Body of pancreas (tissue), 4 donors: ENCODE measurements around the gene CDH10. TPM values are rescaled to one million over a fixed set of nuclear protein-coding genes. Genes with fewer than 3 reads are reported as not detected.

Source experiments
- ATAC-seq: fragments of 150-250 bp; one replicate; pipeline ENCODE4 v1.9.1; 2016
- DNase-seq, 4 donors: peaks; one replicate each; pipeline ENCODE4 v3.0.0-alpha.2; 2019
- H3K27ac ChIP-seq, 4 donors: fragments of 200-600 bp; sonication (generic); 1 replicate in 3 of 4; 2 replicates in 1 of 4; pipeline versions ENCODE4 v1.5.1 to v1.6.1; 2016 to 2019; ENCODE audit warnings: mild to moderate bottlenecking in 1 of 4, mixed read lengths in 1 of 4, moderate library complexity in 1 of 4
- H3K27me3 ChIP-seq, 2 donors: fragments of 200-600 bp; sonication (generic); one replicate each; pipeline ENCODE4 v1.6.0; 2016; ENCODE audit warnings: mild to moderate bottlenecking in 1 of 2
- H3K36me3 ChIP-seq, 2 donors: fragments of 200-600 bp; sonication (generic); replicated peaks in 1 of 2; 2 replicates each; pipeline ENCODE4 v1.5.1; 2016; ENCODE audit warnings: low read depth in 2 of 2; ENCODE audit not compliant: insufficient read depth in 1 of 2
- H3K4me1 ChIP-seq: fragments of 200-600 bp; sonication (generic); one replicate; pipeline ENCODE4 v1.6.0; 2016
- H3K4me3 ChIP-seq, 2 donors: fragments of 200-600 bp; sonication (generic); 1 replicate in 1 of 2; 2 replicates in 1 of 2; pipeline ENCODE4 v1.5.1; 2016 to 2019
- H3K9me3 ChIP-seq, 3 donors: fragments of 200-600 bp; sonication (generic); 1 replicate in 2 of 3; 2 replicates in 1 of 3; pipeline ENCODE4 v1.5.1; 2016
- POLR2A ChIP-seq, 3 donors: fragments of 450-650 bp; IDR thresholded peaks; one replicate each; pipeline ENCODE4 v1.6.1; 2016; ENCODE audit warnings: antibody characterized with exemption in 3 of 3, mild to moderate bottlenecking in 2 of 3
- WGBS, 2 donors: methylation state at CpG; one replicate each; pipeline ENCODE4 v1.1.5; 2017; 5-methylcytosine and 5-hydroxymethylcytosine counted together
- intact Hi-C: fragments of 100-400 bp; cut with DNase I; formaldehyde crosslinking; loops from one replicate; pipeline ENCODE4 v1.15.1; 2023
- total RNA-seq, 2 donors: library from RNA; depleted of rRNA; stranded (reverse); fragments of >200 nt; gene quantifications; one replicate each; pipeline ENCODE4 v1.1.0, GENCODE V29; 2016
- TF ChIP-seq, protein P1 (sequence below), 7 experiments: fragments of 450-650 bp in 4 of 7; fragments of 200-600 bp in 3 of 7; sonication (generic) in 3 of 7; IDR thresholded peaks; one replicate each; pipeline ENCODE4 v1.5.1; 2016 to 2019; ENCODE audit warnings: antibody characterized with exemption in 7 of 7

CDH10 gene
- total RNA-seq, 2 donors from 2014 or later: 0.26 TPM; not detected in 1

DNA sequence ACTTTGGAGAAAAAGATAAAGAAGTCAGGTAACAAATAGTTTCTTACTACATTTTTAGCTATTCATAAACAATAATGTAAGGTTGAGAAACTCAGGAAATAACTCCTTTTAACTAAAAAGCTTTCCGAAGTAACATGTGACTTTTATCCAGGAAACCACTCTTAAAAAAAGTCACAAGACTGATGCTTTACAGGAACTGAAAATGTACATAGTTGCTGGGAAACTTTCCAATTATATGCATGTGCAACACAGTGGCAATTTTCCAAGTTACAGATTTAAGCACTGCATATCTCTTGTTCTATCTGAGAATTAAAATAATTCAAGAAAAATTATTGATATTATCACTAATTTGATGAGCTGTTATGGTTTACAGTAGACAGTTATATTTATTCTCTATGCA, 105.2 kb downstream of the CDH10 start:
- no peaks in the 10 kb centered on the region for H3K27me3 ChIP-seq
- H3K9me3 ChIP-seq: no peaks in the 10 kb centered on the region
- WGBS, 2 donors: 9 to 16% methylated on average over 1 of the region's 1 CpG
- H3K4me1 ChIP-seq: no peaks in the 10 kb centered on the region
- intact Hi-C loops: no loop called here
- no peak for TF ChIP-seq POLR2A (IDR thresholded peaks at IDR 0.05)
- TF ChIP-seq, protein P1, sequence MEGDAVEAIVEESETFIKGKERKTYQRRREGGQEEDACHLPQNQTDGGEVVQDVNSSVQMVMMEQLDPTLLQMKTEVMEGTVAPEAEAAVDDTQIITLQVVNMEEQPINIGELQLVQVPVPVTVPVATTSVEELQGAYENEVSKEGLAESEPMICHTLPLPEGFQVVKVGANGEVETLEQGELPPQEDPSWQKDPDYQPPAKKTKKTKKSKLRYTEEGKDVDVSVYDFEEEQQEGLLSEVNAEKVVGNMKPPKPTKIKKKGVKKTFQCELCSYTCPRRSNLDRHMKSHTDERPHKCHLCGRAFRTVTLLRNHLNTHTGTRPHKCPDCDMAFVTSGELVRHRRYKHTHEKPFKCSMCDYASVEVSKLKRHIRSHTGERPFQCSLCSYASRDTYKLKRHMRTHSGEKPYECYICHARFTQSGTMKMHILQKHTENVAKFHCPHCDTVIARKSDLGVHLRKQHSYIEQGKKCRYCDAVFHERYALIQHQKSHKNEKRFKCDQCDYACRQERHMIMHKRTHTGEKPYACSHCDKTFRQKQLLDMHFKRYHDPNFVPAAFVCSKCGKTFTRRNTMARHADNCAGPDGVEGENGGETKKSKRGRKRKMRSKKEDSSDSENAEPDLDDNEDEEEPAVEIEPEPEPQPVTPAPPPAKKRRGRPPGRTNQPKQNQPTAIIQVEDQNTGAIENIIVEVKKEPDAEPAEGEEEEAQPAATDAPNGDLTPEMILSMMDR (IDR thresholded peaks at IDR 0.05): no peak
- no peak overlapping the region for H3K4me3 ChIP-seq
- DNase-seq (no peak), ATAC-seq (no peak)
- no peak overlapping the region for H3K27ac ChIP-seq
- H3K36me3 ChIP-seq: no peaks in the 10 kb centered on the region

DNA sequence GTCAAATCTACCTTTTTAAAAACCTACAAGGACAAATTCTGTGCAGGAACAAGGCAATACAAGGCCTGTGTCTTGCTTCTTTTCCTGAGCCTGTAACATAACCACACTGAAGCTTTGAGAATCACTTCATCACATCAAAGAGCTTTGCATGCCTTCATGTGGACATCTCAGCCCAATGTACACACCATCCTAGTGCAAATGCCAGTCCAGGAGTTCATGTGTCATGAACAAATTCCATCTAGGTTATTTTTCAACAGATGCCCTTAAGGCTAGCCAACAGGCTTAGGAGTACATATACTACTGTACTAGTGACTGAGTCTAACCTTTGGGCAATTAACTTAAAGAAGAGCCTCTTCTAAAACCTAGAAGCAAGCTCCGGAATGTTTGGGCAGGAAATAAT, 106.4 kb downstream of the CDH10 start:
- H3K4me1 ChIP-seq: no peaks in the 10 kb centered on the region
- H3K4me3 ChIP-seq: no peak overlapping the region
- H3K9me3 ChIP-seq: no peaks in the 10 kb centered on the region
- ATAC-seq (no peak), DNase-seq (no peak)
- TF ChIP-seq POLR2A (IDR thresholded peaks at IDR 0.05): no peak
- TF ChIP-seq, protein P1 (IDR thresholded peaks at IDR 0.05): no peak
- intact Hi-C loops: no loop called here
- 39 to 50% methylated on average over 1 of the region's 1 CpG for WGBS, 2 donors
- no peak overlapping the region for H3K27ac ChIP-seq
- H3K36me3 ChIP-seq: no peaks in the 10 kb centered on the region
- H3K27me3 ChIP-seq: no peaks in the 10 kb centered on the region

DNA sequence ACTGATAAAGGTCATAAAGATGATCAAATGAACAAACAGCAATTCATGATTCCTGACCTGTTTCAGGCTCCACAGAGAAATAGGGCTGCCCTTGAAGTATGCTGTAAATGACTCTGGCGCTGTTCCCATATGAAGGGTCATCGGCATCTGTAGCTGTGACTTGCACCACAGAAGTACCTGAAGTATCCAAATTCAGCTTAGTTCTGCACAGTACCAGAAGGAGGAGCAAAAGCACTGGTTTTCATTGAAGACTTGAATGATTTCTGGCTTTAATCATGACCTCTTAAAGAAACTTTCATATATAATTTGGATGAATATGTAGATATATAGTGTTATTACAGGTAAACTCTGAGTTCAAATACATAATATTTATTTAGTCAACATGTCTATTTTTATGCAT, 109.1 kb downstream of the CDH10 start:
- no peak overlapping the region for H3K4me3 ChIP-seq
- DNase-seq (no peak), ATAC-seq (no peak)
- H3K4me1 ChIP-seq: no peaks in the 10 kb centered on the region
- WGBS, 2 donors: 45 to 53% methylated on average over 2 of the region's 2 CpGs
- intact Hi-C loops: no loop called here
- H3K27me3 ChIP-seq: no peaks in the 10 kb centered on the region
- H3K27ac ChIP-seq: no peak overlapping the region
- H3K36me3 ChIP-seq: no peaks in the 10 kb centered on the region
- H3K9me3 ChIP-seq: no peaks in the 10 kb centered on the region
- TF ChIP-seq, protein P1 (IDR thresholded peaks at IDR 0.05): no peak
- no peak for TF ChIP-seq POLR2A (IDR thresholded peaks at IDR 0.05)

DNA sequence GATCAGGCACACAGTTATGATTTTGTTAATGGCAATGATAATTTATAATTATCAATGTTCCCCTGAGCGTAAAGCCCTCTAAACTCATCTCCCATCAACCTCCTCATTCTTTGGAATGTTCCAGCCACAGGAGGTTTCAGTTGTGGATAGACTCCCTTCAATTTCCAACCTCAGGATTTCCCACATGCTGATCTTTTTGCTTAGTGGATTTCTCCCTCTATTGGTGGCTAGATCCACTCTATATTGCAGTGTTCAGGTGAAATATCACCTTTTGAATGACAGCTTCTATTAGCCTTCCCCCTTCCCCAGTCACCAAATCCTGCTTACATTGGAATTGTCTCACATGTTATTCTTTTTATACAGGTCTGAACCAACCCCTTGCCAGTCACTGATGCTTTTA, 113.9 kb downstream of the CDH10 start:
- Histone ChIP-seq H3K4me1 (no peaks in the 10 kb centered on the region), H3K36me3 (no peaks in the 10 kb centered on the region), H3K9me3 (no peaks in the 10 kb centered on the region), H3K4me3 (no peak overlapping the region), H3K27me3 (no peaks in the 10 kb centered on the region), H3K27ac (no peak overlapping the region)
- no peak for TF ChIP-seq POLR2A (IDR thresholded peaks at IDR 0.05)
- TF ChIP-seq, protein P1 (IDR thresholded peaks at IDR 0.05): no peak
- intact Hi-C loops: no loop called here
- DNase-seq (no peak), ATAC-seq (no peak)
- 94 to 100% methylated on average over 1 of the region's 1 CpG for WGBS, 2 donors

DNA sequence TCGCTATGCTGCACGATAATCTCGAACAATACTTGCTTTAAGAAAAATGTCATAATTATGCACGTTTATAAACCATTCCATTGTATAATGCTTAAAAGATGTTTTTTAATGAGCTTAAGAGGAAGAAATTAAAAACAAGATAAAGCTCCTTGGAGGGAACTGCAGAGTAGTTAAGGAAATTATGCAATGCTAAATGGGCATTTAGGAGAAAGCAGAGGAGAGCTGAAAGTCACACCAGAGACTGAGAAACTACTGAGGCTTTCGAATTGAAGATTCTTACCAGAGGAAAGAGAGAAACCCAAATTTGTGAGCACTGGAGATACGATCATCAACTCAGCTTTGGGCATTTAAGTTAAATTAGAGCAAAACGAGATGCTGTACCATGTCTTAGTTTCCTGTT, 119.4 kb downstream of the CDH10 start:
- ATAC-seq: no peak
- H3K27ac ChIP-seq: no peak overlapping the region
- intact Hi-C loops: no loop called here
- TF ChIP-seq POLR2A (IDR thresholded peaks at IDR 0.05): no peak
- TF ChIP-seq, protein P1 (IDR thresholded peaks at IDR 0.05): no peak
- H3K36me3 ChIP-seq: no peaks in the 10 kb centered on the region
- H3K4me3 ChIP-seq: no peak overlapping the region
- no peaks in the 10 kb centered on the region for H3K9me3 ChIP-seq
- DNase-seq: no peak
- no peaks in the 10 kb centered on the region for H3K27me3 ChIP-seq
- H3K4me1 ChIP-seq: no peaks in the 10 kb centered on the region
- WGBS, 2 donors: 63 to 67% methylated on average over 7 of the region's 7 CpGs
